ENCODE data around the gene ADGRA3. TPM values are rescaled to one million over a fixed set of nuclear protein-coding genes. Genes with fewer than 3 reads are reported as not detected.
A peak's percentile ranks its signal among the peaks of the same experiment; 100 is the strongest.

The ADGRA3 gene
- total and polyA plus RNA-seq, 2 experiments from 2014 or later: 16.2 to 73.9 TPM

DNA sequence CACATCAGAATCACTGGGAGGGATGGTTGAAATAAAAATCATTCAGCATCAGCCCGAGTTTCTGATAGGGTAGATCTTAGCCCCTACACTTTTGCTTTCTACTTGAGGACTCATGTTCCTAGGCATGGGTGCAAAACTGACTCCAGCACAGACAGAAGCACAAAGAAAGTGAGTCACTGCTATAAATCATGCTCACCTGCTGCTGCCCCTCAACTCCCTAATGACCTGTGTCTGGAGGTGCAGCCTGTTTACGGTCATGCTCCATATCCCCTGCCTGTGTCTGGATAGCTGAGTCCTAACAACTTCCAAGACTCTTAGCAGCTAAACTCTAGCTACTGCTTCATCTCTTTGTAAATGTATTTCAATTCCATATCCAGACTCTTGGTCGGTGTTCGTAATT lies 57.8 kb downstream of the ADGRA3 start:
- Mint-ChIP-seq H3K9me3 (no peaks in the 10 kb centered on the region), H3K27ac (peak overlapping the region; percentile 66), H3K36me3 (ENCODE audit: low read depth) (peaks cover 12% of the 10 kb centered on the region; the same call in 2 of the 3 replicates), H3K4me3 (no peak overlapping the region), H3K27me3 (ENCODE audit: insufficient read depth, low read depth, poor library complexity) (peaks cover 3% of the 10 kb centered on the region), H3K4me1 (peaks cover 46% of the 10 kb centered on the region)
- peaks cover 30% of the 10 kb centered on the region for H3K4me1 ChIP-seq (ENCODE audit: insufficient read depth)
- H3K27me3 ChIP-seq (ENCODE audit: insufficient read depth): no peaks in the 10 kb centered on the region
- H3K4me3 ChIP-seq: no peak overlapping the region
- H3K4me2 ChIP-seq: no peak overlapping the region
- peaks cover 29% of the 10 kb centered on the region for H3K79me2 ChIP-seq (replicated peaks; ENCODE audit: insufficient read depth)
- TF ChIP-seq EZH2phosphoT487 (IDR thresholded peaks at IDR 0.05; ENCODE audit: unreplicated experiment): no peak
- TF ChIP-seq POLR2AphosphoS5 (IDR thresholded peaks at IDR 0.05; ENCODE audit: low read depth): no peak
- no peak for TF ChIP-seq EZH2 (IDR thresholded peaks at IDR 0.05; ENCODE audit: low read depth, unreplicated experiment)
- no peak for TF ChIP-seq CREB1 (CRISPR knock-in tag; IDR thresholded peaks at IDR 0.05; ENCODE audit: low read depth)
- TF ChIP-seq, protein P1, sequence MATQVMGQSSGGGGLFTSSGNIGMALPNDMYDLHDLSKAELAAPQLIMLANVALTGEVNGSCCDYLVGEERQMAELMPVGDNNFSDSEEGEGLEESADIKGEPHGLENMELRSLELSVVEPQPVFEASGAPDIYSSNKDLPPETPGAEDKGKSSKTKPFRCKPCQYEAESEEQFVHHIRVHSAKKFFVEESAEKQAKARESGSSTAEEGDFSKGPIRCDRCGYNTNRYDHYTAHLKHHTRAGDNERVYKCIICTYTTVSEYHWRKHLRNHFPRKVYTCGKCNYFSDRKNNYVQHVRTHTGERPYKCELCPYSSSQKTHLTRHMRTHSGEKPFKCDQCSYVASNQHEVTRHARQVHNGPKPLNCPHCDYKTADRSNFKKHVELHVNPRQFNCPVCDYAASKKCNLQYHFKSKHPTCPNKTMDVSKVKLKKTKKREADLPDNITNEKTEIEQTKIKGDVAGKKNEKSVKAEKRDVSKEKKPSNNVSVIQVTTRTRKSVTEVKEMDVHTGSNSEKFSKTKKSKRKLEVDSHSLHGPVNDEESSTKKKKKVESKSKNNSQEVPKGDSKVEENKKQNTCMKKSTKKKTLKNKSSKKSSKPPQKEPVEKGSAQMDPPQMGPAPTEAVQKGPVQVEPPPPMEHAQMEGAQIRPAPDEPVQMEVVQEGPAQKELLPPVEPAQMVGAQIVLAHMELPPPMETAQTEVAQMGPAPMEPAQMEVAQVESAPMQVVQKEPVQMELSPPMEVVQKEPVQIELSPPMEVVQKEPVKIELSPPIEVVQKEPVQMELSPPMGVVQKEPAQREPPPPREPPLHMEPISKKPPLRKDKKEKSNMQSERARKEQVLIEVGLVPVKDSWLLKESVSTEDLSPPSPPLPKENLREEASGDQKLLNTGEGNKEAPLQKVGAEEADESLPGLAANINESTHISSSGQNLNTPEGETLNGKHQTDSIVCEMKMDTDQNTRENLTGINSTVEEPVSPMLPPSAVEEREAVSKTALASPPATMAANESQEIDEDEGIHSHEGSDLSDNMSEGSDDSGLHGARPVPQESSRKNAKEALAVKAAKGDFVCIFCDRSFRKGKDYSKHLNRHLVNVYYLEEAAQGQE (IDR thresholded peaks at IDR 0.05; ENCODE audit: unreplicated experiment): no peak
- no peak for TF ChIP-seq STAT1 (IDR thresholded peaks at IDR 0.05; ENCODE audit: unreplicated experiment)
- TF ChIP-seq NANOG (IDR thresholded peaks at IDR 0.05; ENCODE audit: borderline replicate concordance): no peak
- no peak for TF ChIP-seq ZNF331 (CRISPR knock-in tag; IDR thresholded peaks at IDR 0.05; ENCODE audit: low read depth)
- TF ChIP-seq ZNF114 (CRISPR knock-in tag; IDR thresholded peaks at IDR 0.05): no peak
- H4K20me1 ChIP-seq (replicated peaks; ENCODE audit: insufficient read depth): no peaks in the 10 kb centered on the region; the same call in 1 of the 2 replicates
- ATAC-seq (no peak), DNase-seq (ENCODE audit: low spot score) (no peak)
- no peak overlapping the region; the same call in 1 of the 2 replicates for H3K27ac ChIP-seq (ENCODE audit: low read depth)
- no peaks in the 10 kb centered on the region for H3F3A ChIP-seq (replicated peaks; ENCODE audit: low read depth)
- H3K36me3 ChIP-seq (ENCODE audit: insufficient read depth): no peaks in the 10 kb centered on the region
- H2AFZ ChIP-seq: no peak overlapping the region
- no peaks in the 10 kb centered on the region for H3K9me2 ChIP-seq (ENCODE audit: insufficient read depth)

DNA sequence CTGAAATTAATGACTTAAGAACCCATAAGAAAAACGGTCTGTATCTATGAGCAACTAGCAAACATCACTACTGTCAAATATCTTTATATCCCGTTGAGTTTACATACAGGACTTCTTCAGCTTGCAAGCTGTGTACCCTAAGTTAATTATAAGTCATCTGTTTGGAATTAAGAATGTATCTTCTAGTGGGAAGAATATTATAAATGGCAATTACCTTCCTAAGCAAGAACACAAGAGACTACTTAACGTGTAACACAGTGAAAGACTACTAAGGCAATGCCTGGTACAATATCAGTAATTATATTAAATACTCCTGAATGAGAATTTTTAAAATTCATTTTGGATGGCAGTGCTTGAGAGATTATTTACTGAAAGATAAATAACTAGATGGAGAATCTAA lies 58.5 kb downstream of the ADGRA3 start:
- H3K36me3 ChIP-seq (ENCODE audit: insufficient read depth): no peaks in the 10 kb centered on the region; the same call in 1 of the 2 replicates
- H3K9me2 ChIP-seq (ENCODE audit: insufficient read depth): no peaks in the 10 kb centered on the region
- Mint-ChIP-seq H3K4me3 (no peak overlapping the region), H3K27me3 (ENCODE audit: insufficient read depth, low read depth, poor library complexity) (peaks cover 3% of the 10 kb centered on the region), H3K27ac (no peak overlapping the region), H3K4me1 (peaks cover 42% of the 10 kb centered on the region), H3K36me3 (ENCODE audit: low read depth) (peaks cover 12% of the 10 kb centered on the region; the same call in 2 of the 3 replicates), H3K9me3 (no peaks in the 10 kb centered on the region)
- peaks cover 26% of the 10 kb centered on the region; the same call in 1 of the 2 replicates for H3K4me1 ChIP-seq (ENCODE audit: insufficient read depth)
- no peak for DNase-seq (ENCODE audit: low spot score)
- H3K27me3 ChIP-seq (ENCODE audit: insufficient read depth): no peaks in the 10 kb centered on the region
- ATAC-seq: no peak
- H3F3A ChIP-seq (replicated peaks; ENCODE audit: low read depth): no peaks in the 10 kb centered on the region
- H3K4me2 ChIP-seq: no peak overlapping the region
- no peak overlapping the region for H3K27ac ChIP-seq (ENCODE audit: low read depth)
- H2AFZ ChIP-seq: no peak overlapping the region
- H3K4me3 ChIP-seq: no peak overlapping the region
- no peaks in the 10 kb centered on the region; the same call in 1 of the 2 replicates for H4K20me1 ChIP-seq (replicated peaks; ENCODE audit: insufficient read depth)
- peaks cover 22% of the 10 kb centered on the region for H3K79me2 ChIP-seq (replicated peaks; ENCODE audit: insufficient read depth)
- TF ChIP-seq, protein P2, sequence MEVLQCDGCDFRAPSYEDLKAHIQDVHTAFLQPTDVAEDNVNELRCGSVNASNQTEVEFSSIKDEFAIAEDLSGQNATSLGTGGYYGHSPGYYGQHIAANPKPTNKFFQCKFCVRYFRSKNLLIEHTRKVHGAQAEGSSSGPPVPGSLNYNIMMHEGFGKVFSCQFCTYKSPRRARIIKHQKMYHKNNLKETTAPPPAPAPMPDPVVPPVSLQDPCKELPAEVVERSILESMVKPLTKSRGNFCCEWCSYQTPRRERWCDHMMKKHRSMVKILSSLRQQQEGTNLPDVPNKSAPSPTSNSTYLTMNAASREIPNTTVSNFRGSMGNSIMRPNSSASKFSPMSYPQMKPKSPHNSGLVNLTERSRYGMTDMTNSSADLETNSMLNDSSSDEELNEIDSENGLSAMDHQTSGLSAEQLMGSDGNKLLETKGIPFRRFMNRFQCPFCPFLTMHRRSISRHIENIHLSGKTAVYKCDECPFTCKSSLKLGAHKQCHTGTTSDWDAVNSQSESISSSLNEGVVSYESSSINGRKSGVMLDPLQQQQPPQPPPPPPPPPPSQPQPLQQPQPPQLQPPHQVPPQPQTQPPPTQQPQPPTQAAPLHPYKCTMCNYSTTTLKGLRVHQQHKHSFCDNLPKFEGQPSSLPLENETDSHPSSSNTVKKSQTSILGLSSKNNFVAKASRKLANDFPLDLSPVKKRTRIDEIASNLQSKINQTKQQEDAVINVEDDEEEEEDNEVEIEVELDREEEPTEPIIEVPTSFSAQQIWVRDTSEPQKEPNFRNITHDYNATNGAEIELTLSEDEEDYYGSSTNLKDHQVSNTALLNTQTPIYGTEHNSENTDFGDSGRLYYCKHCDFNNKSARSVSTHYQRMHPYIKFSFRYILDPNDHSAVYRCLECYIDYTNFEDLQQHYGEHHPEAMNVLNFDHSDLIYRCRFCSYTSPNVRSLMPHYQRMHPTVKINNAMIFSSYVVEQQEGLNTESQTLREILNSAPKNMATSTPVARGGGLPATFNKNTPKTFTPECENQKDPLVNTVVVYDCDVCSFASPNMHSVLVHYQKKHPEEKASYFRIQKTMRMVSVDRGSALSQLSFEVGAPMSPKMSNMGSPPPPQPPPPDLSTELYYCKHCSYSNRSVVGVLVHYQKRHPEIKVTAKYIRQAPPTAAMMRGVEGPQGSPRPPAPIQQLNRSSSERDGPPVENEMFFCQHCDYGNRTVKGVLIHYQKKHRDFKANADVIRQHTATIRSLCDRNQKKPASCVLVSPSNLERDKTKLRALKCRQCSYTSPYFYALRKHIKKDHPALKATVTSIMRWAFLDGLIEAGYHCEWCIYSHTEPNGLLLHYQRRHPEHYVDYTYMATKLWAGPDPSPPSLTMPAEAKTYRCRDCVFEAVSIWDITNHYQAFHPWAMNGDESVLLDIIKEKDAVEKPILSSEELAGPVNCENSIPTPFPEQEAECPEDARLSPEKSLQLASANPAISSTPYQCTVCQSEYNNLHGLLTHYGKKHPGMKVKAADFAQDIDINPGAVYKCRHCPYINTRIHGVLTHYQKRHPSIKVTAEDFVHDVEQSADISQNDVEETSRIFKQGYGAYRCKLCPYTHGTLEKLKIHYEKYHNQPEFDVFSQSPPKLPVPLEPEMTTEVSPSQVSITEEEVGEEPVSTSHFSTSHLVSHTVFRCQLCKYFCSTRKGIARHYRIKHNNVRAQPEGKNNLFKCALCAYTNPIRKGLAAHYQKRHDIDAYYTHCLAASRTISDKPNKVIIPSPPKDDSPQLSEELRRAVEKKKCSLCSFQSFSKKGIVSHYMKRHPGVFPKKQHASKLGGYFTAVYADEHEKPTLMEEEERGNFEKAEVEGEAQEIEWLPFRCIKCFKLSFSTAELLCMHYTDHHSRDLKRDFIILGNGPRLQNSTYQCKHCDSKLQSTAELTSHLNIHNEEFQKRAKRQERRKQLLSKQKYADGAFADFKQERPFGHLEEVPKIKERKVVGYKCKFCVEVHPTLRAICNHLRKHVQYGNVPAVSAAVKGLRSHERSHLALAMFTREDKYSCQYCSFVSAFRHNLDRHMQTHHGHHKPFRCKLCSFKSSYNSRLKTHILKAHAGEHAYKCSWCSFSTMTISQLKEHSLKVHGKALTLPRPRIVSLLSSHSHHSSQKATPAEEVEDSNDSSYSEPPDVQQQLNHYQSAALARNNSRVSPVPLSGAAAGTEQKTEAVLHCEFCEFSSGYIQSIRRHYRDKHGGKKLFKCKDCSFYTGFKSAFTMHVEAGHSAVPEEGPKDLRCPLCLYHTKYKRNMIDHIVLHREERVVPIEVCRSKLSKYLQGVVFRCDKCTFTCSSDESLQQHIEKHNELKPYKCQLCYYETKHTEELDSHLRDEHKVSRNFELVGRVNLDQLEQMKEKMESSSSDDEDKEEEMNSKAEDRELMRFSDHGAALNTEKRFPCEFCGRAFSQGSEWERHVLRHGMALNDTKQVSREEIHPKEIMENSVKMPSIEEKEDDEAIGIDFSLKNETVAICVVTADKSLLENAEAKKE (CRISPR knock-in tag; IDR thresholded peaks at IDR 0.05): no peak
- TF ChIP-seq POLR2AphosphoS5 (IDR thresholded peaks at IDR 0.05; ENCODE audit: low read depth) (no peak), STAT1 (IDR thresholded peaks at IDR 0.05; ENCODE audit: unreplicated experiment) (no peak), ZNF114 (CRISPR knock-in tag; IDR thresholded peaks at IDR 0.05) (no peak), JUNB (IDR thresholded peaks at IDR 0.05; ENCODE audit: unreplicated experiment) (no peak), CREB1 (CRISPR knock-in tag; IDR thresholded peaks at IDR 0.05; ENCODE audit: low read depth) (no peak)
- TF ChIP-seq, protein P3, sequence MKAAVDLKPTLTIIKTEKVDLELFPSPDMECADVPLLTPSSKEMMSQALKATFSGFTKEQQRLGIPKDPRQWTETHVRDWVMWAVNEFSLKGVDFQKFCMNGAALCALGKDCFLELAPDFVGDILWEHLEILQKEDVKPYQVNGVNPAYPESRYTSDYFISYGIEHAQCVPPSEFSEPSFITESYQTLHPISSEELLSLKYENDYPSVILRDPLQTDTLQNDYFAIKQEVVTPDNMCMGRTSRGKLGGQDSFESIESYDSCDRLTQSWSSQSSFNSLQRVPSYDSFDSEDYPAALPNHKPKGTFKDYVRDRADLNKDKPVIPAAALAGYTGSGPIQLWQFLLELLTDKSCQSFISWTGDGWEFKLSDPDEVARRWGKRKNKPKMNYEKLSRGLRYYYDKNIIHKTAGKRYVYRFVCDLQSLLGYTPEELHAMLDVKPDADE (IDR thresholded peaks at IDR 0.05): no peak

Data from GM23338 (cell line).